ENCODE data around the gene ROBO3.

DNA sequence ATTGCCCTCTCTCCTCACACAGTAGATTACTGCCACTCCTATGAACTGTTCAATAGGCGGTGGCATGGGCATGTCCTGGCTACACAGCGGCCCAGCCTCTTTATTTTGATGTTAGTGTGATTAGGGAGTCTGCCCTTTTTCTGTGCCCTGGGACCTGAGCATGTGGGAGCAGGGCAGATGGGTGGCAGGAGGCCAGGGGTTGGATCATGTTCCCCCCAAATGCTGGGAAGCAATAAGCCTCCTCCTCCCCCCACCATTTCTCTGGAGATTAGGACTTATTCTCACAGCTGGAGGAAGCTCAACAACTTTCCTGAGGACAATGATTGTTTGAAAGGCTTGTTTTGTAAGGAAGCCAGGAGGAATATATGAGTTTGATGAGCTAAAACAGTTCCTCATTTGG, 54.7 kb downstream of the ROBO3 start:
- TF ChIP-seq CTCF (IDR thresholded peaks at IDR 0.05 in 8 of 11, conservative IDR thresholded peaks at IDR 0.05 in 3 of 11) (no peak), POLR2AphosphoS5 (IDR thresholded peaks at IDR 0.05) (no peak)

All from spleen (tissue), 7 donors.